GM19328 (cell line): ENCODE measurements around the gene PRRG3.
A peak's percentile ranks its signal among the peaks of the same experiment; 100 is the strongest.
"Not testable (repeated sequence)": the region's sequence is repeated elsewhere in the genome, so short reads cannot be mapped to it uniquely, and the experiment has no call there.

Experiments
- ATAC-seq: cut with Tn5 transposase; IDR thresholded peaks from one replicate; pipeline ENCODE4 v1.9.1; 2021; ENCODE audit warnings: mild to moderate bottlenecking, moderate library complexity; ENCODE audit not compliant: unreplicated experiment

PRRG3 gene

DNA sequence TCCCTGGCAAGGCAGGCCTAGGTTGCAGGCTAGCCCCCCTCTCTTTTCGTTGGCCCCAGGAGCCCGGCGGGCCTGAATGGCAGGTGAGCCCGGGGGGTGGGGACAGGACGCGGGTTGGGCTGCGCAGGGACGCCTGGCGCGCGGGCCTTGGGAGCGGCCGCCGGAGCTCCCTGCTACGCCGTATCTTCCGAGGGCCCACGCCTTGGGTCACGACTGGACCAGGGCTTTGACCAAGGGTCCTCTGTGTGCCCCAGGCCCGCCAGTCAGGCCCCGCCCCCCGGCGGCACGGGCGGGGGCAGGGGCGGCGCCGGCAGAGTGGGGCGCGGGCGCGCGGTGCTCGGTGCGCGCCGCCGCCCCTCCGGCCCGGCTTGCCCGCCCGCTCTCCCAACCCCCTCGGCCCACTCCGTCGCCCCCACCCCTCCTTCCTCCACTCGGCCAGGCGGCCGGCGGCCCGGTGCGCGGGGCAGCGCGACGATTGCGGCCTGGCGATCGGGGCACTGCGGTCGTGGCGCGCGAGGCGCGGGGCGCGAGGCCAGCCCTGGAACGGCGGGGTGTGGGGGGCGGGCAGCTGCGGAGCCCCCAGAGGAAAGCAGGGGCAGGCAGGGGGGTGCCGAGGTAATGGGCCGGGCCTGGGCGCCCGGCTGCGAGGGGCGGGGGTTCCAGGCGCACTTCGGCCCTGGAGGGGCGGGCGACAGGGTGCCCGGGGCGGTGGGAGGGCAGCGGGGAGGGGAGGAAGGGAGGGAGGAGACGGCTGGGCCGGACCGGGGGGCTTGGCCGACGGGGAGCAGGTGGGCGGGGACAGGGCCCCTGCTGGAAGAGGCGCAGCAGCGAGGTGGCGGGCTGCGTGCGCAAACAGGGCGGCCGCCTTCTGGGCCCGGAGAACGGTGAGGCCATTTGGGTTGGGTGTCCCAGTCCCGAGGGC, at the start of gene PRRG3:
TSS of gene PRRG3 (plus strand) at position 798 of the 922 bp plus-strand sequence. CDS start 3,357 bp downstream, outside the sequence.
- ATAC-seq = no peak

DNA sequence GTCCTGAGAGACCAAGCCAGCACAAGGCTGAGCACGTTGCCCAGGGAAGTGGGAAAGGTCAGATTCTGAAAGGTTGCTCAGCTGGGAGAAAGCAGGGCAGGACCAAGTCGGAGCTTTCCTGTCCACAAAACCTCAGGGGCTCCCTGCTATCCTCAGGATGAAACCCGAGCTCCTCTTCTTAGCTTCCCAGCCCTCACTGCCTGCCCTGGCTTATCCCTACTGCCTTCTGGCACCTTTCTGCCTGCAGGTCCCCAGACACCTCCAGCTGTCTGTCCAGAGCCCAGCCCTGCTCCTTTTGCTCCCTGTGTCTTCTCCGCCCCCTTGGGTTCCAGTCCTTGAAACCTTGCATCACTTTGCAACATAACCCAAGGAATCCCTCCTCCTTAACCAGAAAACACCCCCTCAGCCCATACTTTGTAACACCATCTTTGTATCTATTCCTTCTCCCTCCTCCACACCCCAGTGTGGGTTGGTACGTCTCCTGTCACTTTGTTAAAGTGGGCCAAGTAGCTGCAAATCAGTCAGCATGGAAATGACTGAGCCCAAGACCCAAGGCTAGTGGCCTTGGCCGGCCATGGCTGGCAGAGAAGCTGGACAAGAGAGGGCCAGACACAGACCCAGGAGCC, 20.0 kb upstream of the PRRG3 start:
- ATAC-seq = no peak

DNA sequence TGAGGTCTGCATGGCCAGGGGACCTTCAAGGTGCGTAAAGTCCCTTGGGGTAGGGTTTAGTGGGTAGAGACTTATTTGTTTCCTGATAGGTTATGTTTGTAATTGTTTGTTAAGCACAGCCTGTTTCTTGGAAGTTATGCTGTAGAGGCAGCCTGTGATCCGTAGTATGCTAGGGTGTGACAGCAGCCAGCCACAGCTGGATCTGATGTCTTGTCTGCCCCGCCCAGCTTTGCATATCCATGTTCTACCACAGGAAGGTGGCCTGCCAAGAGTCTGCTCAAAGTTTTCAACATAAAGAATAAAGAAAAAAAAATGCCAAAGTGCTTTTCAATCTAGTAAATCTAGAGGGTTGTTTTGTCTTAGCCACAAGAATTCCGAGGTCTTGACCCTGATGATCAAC, 19.1 kb upstream of the PRRG3 start:
- ATAC-seq = no peak

DNA sequence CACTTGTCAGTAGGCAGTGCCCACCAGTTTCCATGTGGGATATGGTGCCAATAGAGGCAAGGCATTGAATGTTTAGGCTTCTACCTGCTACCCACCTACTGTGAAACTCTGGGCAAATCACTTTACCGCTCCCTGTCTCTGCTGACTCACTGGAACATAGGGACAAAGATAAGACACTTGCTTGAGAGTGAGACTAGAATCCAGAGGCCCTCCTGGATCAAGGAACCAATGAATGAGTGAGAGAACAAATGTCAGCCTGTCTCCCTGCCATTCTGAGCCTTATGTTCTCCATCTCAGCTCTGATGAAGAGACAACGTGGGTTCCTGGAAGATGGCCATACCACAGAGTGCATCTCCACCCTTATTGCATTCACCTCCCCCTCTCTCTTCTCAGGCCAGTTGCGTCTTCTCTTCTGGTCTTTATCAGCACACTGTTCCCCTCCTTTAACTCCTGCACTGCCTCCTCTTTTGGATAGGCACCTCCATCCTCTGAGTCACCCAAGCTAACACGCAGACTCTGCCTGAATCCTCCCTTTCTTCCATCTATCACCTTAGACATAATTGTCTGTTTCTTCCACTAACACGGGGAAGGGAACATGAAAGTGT, 15.4 kb upstream of the PRRG3 start:
- no peak for ATAC-seq

DNA sequence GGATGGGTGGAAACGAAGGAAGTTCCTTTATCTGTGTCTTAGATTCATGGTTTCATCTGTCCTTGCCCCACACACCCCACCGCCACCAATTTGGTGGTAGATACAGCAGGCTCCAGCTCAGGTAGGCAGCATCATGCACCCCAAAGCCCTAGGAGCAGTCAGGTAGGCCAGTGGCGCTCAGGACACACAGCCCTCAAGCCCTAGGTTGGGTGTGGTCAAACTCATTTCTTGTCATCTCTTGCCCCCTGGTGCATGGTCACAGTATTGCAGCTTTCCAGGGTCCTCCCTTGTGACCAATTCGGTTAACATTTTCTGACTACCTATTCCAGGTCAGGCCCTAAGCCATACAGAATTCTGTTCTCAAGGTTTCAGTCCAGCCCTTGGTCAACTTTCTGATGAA, 14.5 kb upstream of the PRRG3 start:
- peak; percentile 89 for ATAC-seq

DNA sequence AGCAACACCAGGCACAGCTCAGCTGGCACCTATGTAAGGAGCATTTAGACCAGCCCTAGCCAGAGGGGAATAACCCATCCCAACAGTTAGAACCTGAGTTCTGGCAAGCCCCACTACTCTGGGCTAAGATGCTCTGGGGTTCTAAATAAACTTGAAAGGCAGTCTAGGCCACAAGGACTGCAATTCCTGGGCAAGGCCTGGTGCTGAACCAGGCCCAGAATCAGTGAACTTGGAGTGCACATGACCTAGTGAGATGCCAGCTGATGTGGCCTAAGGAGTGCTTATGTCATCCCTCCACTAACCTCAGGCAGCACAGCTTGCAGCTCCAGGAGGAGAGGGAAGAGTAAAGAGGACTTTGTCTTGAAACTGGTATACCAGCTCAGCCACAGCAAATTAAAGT, 7.6 kb upstream of the PRRG3 start:
- ATAC-seq = no peak

DNA sequence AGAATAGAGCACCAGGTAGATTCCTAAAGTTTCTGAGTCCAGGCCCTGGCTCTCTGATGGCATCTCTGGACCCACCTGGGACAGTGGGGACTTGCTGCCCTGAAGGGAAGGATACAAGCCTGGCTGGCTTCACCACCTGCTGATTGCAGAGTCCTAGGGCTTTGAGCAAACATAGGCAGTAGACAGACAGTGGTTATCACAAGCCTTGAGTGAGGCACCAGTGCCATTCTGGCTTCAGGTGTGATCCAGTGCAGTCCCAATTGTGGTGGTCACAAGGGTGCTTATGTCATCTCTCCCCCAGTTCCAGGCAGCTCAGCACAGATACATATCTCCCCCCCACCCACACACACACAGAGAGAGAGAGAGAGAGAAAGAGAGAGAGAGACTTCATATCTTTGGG, 6.6 kb upstream of the PRRG3 start:
- ATAC-seq = no peak

DNA sequence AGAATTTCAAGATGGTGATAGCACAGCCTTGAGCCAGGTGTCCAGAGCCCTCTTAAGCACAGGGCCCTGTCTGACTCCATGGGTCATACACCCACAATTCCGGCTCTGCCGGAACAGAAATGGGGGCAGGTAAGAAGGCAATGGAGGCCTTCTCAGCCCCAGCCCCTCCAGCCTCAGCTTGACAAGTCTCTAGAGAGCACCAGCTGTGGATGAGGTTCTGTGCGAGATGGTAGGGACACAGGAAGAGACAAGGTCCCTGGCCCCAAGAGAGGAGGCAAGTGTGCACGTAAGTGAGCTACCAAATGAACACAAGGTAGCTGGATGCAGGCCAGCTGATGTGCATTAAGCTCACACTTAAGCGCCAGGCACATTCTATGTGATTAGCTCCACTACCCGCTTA, 2.4 kb upstream of the PRRG3 start:
- ATAC-seq = no peak

DNA sequence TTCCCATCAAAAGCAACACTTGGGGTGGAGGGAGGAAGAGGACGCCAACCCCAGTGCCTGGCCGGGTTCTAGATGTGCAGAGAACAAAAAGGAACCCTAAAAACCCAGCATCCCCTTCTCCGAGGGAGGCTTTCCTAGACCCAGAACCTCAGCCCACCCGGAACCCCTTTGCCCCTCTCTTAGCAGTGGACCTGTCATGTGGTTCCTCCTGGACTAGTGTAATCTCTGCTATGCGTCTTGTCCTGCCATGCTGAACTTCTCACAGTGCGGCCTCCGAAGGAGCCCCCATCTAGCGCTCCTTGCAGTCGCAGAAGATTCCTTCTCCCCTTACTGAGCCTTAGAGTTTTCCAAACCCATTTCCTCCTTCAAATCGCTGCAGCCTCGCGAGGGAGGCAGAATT, 1.1 kb upstream of the PRRG3 start:
- no peak for ATAC-seq

DNA sequence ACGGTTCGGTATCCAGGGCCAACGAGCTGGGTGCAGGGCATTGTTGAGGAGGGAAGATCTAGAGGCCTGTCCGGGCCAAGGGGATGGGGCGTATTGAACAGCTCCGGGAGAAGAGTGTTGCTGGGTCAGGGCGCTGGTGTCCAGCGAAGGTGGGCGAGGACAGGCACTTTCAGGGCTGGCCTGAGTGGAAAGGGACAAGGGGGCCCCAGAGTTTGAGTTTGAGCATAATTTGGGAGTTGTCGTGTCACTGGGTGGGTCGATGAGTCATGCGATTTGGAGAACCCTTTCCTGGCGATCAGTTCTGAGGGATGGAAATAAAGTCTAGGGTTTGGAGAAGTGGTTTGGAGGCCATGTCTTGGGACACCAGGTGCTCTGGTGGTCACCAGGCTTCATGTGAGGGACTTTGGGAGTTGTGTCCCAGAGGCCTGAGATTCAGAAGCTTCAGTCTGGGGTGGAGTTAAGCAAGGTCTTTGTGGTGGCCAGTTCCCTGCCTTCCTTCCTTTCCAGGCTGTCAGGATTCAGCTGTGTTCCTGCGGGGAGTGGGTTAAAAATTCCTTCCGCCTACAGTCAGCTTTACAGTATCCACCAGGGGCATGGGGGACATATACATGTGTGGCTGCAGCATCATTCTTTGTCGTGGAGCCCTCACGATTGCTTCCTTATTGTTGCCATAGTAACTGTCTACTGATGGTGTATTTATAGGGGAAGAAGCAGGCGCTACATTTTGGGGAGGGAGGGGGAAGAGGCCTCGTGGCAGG, 504 bp downstream of the PRRG3 start:
- ATAC-seq = no peak

DNA sequence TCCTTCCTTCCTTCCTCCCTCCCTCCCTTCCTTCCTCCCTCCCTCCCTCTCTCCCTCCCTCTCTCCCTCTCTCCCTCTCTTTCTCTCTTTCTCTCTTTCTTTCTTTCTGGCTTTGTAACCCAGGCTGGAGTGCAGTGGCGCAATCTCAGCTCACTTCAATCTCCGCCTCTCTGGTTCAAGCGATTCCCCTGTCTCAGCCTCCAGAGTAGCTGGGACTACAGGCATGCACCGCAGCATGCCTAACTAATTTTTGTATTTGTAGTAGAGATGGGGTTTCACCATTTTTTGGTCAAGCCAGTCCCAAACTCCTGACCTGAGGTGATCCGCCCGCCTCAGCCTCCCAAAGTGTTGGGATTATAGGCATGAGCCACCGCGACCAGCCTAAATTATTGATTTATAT, 1.8 kb downstream of the PRRG3 start:
- ATAC-seq = not testable (repeated sequence)

DNA sequence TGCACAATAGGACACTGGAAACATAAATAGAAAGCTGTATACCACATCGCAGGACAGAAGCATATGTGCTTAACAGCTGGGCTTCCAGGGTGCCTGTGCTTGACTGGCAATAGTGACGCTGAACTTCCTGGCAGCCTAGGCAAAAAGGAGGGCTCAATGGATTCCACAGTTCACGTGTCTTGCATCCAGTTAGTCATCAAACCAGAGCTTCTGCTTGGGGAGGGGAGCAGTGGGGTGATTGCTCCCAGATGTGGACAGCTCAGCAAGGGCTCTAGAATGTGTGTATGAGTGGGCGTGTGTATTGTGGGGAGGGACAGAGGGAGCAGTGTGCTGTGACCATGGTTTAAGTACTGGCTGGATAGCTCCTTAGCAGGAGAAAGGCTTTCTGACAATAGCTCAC, 2.3 kb downstream of the PRRG3 start:
- no peak for ATAC-seq

DNA sequence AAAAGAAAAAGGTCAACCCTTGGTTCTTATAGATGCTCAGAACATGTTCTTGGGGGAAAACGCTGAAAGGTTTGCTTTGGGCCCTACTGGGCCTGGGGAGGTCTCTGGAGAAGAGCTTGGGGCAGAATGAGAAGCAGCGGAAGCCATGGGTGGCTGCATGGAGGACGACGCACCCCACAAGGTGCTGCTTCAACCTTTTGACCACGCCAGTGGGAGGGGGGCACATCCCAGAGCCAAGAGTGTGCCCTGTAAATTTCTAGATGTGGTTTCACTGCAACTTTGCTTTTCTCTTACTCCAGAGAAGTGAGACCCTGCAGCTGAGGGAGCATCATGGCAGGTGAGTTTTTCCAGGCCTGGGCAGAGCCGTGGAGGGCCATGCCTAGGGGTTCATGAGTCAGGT, 3.2 kb downstream of the PRRG3 start:
- ATAC-seq = no peak

DNA sequence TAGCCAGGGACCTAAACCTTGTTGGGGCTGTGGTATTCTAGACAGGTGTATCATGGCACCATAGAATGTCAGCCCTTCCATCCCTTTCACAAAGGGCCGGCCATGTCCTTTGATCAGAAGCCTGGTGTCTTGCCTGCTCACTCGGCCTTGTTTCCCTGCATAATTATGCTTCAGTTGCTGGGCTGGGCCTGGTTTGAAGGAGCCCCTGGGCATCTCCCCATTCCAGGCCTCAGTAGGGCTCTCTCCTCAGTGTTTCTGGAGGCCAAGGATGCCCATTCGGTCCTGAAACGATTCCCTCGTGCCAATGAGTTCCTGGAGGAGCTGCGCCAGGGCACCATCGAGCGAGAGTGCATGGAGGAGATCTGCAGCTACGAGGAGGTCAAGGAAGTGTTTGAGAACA, 4.5 kb downstream of the PRRG3 start:
- no peak for ATAC-seq

DNA sequence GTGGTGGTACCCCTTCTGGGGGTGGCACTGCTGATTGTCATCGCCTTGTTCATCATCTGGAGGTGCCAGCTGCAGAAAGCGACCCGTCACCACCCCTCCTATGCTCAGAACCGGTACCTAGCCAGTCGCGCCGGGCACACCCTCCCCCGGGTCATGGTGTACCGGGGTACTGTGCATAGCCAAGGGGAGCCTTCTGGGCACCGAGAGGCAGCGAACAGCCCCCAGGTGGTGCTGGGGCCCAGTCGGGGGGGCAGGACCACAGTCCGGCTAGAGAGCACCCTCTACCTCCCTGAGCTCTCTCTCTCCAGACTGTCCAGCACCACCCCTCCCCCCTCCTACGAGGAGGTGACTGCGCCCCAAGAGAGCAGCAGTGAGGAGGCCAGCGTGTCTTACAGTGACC, 5.3 kb downstream of the PRRG3 start:
- no peak for ATAC-seq

DNA sequence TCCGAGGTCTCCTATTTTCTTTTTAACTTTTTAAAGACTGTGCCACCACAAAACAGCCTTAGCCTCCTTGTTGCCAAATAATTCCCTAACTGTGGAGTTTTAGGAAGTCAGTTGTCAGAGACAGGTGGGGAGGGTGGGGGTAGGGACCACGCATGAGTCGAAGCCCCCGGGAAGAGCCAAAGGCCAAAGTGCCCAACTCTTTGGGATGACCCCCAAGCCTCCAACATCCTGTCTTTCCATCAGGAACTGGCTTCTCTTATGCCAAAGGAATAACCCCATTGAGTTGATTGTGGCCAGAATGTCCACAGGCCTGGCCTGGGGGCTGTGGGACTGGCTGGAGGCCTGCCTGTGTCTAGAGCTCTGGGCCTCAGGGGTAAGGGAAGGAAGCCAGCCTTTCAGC, 5.8 kb downstream of the PRRG3 start:
- ATAC-seq = no peak

DNA sequence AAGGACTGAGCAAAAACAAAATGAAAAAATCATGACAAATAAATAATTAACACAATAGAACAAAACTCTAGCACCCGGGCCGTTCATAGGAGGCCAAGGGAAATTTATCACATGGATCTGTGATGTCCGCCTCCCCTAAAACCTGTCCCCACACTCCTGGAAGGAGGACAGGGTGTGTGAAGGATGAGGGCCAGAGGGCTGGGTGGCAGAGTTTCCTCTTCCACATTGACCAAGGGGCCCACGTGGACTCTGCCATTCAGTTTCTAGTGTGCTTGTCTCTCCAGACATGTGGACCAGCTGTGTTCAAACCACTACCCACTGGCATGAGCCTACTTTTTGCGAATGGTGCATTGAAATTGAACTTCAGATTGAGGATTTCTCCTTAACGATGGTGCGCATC, 6.3 kb downstream of the PRRG3 start:
- ATAC-seq = no peak

DNA sequence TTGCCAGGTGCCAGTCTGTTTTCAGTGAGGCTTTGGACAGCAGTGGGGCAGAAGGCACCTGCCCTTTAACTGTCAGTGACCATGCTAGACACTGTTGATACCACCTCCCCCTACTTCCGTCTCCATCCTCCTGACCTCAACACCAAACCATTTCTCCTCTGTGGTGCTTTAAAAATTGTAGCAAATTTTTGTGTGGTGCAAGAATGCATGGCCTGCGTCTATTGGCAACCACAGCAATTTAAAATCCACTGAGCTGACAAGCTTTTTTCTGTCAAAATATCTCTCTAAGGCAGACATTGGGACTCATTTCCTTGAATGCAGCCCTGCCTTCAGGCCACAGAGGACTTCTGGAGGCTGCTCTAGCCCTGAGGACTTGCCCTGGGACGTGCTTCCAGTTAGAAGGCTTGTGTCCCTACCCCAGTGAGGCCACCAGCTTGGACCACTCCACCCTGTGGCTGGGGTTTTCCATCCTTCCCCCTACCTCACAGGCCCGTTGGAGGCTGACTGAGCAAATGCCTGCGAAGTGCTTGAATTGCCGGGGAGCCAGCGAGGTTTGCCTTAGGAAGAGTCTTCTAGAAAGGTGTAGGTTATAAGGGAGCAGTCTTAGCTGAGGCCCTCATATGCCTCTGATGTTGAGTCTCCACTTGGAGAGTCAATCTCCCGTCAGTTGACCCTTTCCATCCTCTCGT, 6.9 kb downstream of the PRRG3 start:
- ATAC-seq = no peak

DNA sequence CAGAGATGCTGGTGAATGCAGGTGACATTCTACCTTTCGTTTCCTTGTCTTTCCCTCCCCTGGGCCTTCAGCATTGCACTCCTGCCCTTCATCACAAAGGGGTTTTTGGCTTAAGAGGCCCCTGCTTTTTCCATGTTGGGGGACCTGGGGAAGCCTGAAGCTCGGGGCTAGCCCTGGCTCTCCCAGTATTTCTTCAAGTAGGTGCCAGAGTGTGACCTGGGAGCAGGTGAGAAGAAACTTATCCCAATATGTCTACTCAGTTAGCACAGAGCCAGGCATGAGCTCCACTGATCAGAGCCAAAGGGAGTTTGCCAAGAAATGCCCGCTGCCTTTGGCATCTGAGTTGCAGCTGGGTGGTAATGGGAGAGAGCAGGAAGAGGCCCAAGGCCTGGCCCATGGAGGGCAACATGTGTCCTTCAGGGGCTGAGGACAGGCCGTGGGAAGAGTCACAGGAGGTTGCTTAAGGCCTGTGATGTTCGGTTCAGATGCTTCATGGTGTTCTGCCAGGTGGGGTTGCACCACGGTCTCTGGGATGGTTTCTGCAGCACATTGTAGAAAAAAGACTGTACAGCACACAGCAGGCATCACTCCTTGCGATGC, 7.6 kb downstream of the PRRG3 start:
- no peak for ATAC-seq

DNA sequence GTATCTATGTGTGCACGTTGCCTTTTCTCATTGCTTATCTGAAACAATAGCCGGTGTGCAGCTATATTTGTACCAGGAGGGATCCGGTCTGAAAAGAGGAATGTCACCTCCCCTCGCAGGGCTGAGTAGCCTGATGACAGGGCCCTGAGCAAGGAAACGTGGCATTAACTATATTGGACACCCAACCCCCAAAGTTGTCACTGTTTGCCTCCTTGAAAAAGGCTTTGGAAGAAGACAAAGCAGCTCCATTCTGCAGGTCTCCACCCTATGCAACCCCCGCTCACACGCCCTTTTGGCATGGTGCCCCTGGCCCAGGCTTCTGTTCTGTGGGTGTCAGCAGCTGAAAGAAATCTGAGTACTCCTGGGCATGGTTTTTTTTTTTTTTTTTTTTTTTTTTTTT, 8.2 kb downstream of the PRRG3 start:
- ATAC-seq = no peak
